HG03342 (cell line): ENCODE results near the gene RASSF8.
A peak's percentile ranks its signal among the peaks of the same experiment; 100 is the strongest.
"Not testable (repeated sequence)": the region's sequence is repeated elsewhere in the genome, so short reads cannot be mapped to it uniquely, and the experiment has no call there.

Experiments used
- ATAC-seq: cut with Tn5 transposase; IDR thresholded peaks from one replicate; pipeline ENCODE4 v1.9.1; 2021; ENCODE audit warnings: mild to moderate bottlenecking, moderate library complexity; ENCODE audit not compliant: unreplicated experiment

RASSF8 gene

DNA sequence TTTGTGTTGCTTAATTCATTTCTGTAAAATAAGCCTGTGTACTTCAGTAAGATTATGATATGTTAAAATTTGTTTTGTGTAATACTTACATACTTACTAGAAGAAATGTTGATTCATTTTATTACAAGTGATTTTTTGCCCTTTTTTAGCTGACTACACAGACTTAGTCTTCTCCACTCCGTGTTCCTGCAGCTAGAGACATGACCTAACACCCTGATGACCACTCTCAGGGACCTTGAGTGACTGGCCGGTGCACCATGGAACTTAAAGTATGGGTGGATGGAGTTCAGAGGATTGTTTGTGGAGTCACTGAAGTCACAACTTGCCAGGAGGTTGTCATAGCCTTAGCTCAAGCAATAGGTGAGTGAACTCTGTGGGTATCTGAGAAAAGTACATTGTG, 96.6 kb downstream of the RASSF8 start:
- ATAC-seq: no peak

GRCh38 chr12:26056335-26056734, 97.9 kb downstream of the RASSF8 start:
- ATAC-seq: no peak

GRCh38 chr12:26057271-26057670, 98.8 kb downstream of the RASSF8 start:
- ATAC-seq: not testable (repeated sequence)

- no peak for ATAC-seq
Observed at GRCh38 chr12:26058308-26058707, 99.8 kb downstream of the RASSF8 start.

- no peak for ATAC-seq
Observed at GRCh38 chr12:26058818-26059217, 100.3 kb downstream of the RASSF8 start.

GRCh38 chr12:26062006-26062405, 103.5 kb downstream of the RASSF8 start:
- no peak for ATAC-seq

GRCh38 chr12:26062566-26062965, 104.1 kb downstream of the RASSF8 start:
- no peak for ATAC-seq

DNA sequence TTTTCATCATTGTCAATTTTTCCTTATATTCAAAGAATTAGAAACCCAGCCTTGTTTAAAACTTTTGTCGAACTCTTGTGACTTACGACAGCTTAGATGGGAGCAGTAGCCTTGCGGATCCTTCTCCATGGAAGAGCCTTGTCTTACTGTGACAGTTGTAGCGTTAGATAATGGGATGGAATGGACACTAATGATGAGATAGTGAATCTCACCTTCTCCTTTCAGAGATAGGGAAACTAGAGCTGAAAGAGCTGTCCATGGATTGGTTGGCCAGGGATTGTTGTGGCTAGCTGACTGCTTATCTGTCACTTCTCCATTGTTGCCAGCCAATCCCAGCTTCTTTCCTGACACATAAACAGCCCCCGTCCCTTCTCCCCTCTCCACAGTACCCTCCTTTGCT, 107.0 kb downstream of the RASSF8 start:
- no peak for ATAC-seq

DNA sequence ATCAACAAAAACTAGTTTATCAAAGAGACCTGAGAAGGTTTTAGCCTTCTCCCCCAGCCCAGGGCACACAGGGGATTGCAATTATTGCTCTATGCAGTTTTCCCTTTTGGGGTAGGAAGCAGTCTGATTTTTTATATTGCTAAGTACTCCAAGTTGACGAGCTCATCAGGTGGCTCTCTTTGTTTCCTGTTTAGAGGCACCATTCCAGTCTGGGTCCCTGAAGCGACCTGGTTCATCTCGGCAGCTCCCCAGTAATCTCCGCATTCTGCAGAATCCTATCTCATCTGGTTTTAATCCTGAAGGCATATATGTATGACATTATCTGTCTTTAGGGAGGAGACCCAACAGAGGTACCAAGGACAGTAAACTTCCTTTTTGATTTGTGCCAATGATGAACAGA, 110.0 kb downstream of the RASSF8 start:
- ATAC-seq: no peak

DNA sequence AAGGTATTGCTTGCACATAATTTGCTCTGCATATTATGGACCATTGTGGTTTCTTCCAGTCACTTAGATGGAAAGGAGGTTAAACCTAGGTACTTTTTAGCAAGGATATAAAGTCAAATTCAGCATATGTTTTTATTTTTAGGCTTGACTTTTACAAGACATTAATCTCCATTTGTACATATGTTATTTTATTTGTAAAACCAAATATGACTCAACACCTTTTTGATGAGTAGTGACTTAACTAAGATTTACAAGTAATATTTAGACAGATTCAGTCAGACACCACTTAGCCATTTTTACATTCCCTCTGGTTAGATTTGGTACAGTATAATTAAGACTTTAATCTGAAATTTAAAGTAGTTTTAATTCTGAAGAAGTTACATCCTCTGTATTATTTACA, 111.3 kb downstream of the RASSF8 start:
- no peak for ATAC-seq

DNA sequence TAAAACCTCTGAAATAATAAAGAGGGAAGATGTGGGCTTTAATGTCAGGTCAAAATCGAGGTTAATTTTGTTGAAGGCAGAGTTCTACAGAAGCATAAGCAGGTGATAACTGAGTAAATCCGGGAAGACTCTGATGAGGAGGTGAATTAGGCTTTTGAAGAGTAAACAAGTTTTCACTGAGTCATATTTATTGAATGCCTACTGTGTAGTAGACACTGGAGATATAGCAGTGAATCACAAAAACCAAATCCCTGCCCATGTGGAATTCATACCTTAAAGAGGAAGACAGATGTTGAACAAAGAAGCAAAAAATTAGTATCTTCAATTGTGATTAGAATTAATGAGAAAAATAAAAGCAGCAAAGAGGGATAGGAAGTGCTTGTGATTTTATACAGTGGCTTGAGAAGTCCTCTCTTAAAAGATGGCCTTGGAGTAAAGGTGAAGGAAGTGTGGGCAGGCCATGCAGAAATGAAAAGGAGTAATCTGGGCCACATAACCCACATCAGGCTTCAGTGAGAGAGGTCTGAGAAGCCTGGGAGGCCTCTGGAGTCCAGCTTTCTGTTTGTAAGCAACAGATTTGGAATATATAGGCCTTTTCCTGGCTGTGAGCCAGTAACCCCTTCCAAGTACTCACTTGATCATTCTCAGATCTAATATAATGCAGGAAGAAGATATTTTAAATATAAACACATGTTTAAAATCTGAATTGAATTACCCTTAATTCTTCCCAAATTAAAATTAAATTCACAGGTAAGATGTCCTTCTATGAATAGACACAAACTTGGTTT, 119.6 kb downstream of the RASSF8 start:
- no peak for ATAC-seq

- ATAC-seq: no peak
Observed at GRCh38 chr12:26080911-26081310, 122.4 kb downstream of the RASSF8 start.

DNA sequence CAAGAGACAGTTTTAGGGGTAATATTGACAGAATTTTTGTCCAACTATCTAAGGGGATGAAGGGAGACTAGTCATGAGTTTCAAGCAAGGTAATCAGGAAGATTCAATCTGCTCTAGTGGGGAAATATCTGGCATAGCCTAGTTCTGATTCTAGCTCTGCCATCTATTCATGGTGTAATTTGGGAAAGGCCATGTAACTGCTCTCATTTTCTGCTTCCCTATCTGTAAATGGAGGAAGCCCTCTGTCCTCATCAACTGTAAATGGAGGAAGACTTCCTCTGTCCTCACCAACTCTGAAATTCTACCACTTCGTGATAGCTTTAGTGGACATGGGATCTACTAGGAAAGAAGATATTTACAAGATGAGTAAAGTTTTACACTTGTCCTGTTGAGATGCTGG, 128.5 kb downstream of the RASSF8 start:
- ATAC-seq: no peak

- ATAC-seq: peak; percentile 97
Observed at GRCh38 chr12:26088998-26089397, 130.5 kb downstream of the RASSF8 start.

- ATAC-seq: no peak
Observed at GRCh38 chr12:26090836-26091510, 132.5 kb downstream of the RASSF8 start.

GRCh38 chr12:26091822-26092221, 133.3 kb downstream of the RASSF8 start:
- no peak for ATAC-seq

GRCh38 chr12:26092346-26093105, 134.0 kb downstream of the RASSF8 start:
- ATAC-seq: no peak

GRCh38 chr12:26095186-26095585, 136.7 kb downstream of the RASSF8 start:
- no peak for ATAC-seq

DNA sequence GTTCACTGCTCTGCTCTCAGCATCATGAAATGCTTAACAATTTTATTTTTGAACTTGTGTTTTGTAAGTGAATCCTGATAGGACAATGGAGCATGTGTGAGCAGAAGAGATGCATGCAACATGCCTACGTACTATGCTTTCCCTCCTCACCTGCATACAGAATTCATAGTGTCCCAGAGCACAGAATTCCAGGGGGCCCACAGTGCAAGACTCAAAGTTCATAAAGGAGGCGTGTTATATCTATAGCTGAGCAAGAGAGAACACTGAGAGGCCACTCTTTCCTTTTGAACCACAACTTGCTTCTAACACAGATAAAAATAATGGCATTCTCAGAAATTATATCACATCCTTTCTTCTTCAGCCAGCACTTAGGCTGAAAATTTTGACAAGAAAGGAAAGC, 137.6 kb downstream of the RASSF8 start:
- no peak for ATAC-seq

GRCh38 chr12:26097046-26097878, 138.8 kb downstream of the RASSF8 start:
- peak; percentile 72 for ATAC-seq
